Activated effector memory CD4-positive, alpha-beta T cell treated with Interleukin-2 at 50 U/mL for 16 hours (primary cell): ENCODE results near the gene LIX1.
"Not testable (repeated sequence)": the region's sequence is repeated elsewhere in the genome, so short reads cannot be mapped to it uniquely, and the experiment has no call there.

Source experiments
- DNase-seq: peaks from one replicate; pipeline ENCODE4 v3.0.0-alpha.2; 2020

The LIX1 gene

GRCh38 chr5:97141031-97141430 is 1.4 kb downstream of the LIX1 start:
- DNase-seq: no peak

GRCh38 chr5:97140250-97140649 is 2.2 kb downstream of the LIX1 start:
- DNase-seq: not testable (repeated sequence)

GRCh38 chr5:97136475-97136874 is 5.9 kb downstream of the LIX1 start:
- DNase-seq: no peak

- no peak for DNase-seq
Measured at GRCh38 chr5:97135868-97136267, 6.5 kb downstream of the LIX1 start.

GRCh38 chr5:97134634-97135033 is 7.8 kb downstream of the LIX1 start:
- no peak for DNase-seq

GRCh38 chr5:97133101-97133500 is 9.3 kb downstream of the LIX1 start:
- no peak for DNase-seq

- DNase-seq: no peak
Measured at GRCh38 chr5:97131921-97132320, 10.5 kb downstream of the LIX1 start.

GRCh38 chr5:97131139-97131710 is 11.2 kb downstream of the LIX1 start:
- no peak for DNase-seq

DNA sequence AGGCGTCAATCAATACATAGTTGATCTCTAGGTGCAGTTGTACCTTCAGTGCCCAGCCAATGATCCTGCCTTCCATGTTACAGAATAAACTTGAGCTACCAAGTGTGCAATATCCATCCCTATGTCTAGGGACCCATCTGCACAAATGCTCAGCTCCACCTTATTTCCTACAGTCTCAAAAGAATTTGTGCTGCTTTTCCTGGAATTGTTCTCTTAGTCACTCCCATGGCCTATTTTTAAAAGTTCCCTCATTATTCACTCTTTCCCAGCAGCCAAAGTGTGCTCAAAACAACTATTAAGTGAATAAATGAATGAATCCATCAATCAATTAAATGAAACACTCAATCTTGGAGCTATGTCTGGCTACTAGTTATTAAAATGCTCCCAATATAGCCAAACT is 14.7 kb downstream of the LIX1 start:
- DNase-seq: no peak

- no peak for DNase-seq
Measured at GRCh38 chr5:97125125-97125683, 17.2 kb downstream of the LIX1 start.

- DNase-seq: no peak
Measured at GRCh38 chr5:97124335-97124734, 18.1 kb downstream of the LIX1 start.

GRCh38 chr5:97121848-97122247 is 20.6 kb downstream of the LIX1 start:
- DNase-seq: no peak

- no peak for DNase-seq
Measured at GRCh38 chr5:97120195-97120594, 22.2 kb downstream of the LIX1 start.

- no peak for DNase-seq
Measured at GRCh38 chr5:97119007-97119390, 23.4 kb downstream of the LIX1 start.

DNA sequence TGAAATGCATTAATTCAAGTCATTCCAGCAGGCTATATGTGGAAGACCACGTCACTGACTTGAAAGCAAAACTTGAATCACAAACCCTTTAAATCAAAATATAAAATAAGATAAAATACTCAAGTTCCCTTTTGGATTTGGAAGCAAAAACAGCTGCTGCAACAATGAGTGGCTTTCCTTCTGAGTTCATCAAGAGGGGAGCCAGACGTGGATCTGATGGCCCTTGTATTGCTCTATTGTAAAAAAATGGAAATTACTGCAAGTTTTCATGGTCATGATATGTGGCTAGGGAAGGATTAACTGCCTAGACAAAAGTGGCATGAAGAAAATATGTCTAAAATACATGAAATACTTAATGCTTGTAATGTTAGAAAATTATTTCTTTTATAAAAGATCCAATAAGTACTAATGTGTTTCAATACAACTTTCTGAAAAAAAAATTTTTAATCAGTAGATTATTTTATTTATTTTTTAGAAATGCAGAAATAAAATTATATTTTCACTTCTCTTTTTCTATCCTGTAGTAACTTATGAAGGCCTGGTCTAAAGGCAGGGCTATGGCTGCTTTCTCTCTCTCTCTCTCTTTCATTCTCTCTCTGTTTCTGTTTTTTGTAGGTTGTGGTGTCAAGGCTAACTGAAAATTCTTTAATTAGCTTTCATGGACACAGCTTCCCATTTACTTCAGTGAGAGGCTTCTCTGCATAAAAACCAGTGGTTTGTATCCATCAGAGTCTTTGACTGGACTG is 24.0 kb downstream of the LIX1 start:
- DNase-seq: no peak

- no peak for DNase-seq
Measured at GRCh38 chr5:97115932-97116331, 26.5 kb downstream of the LIX1 start.

DNA sequence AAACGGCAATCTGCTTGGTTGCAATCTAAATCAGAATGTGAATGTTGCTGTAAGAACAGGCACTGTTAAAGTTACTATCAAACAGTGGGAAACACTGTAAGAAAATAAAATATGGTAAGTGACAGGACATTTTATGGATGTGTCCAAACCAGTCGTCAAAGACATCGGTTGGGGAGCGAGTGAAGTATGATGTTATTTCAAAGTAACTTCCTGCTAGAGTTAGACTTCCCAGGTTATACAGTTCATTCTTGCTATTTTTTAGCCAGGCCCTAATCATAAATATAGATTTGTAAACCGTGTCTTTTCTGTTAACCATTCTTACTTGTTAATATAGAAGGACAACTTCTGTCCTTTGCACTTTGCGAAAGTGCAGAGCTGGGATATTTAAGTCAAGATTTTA is 30.2 kb downstream of the LIX1 start:
- no peak for DNase-seq

GRCh38 chr5:97111616-97112015 is 30.8 kb downstream of the LIX1 start:
- DNase-seq: no peak

GRCh38 chr5:97111004-97111403 is 31.4 kb downstream of the LIX1 start:
- no peak for DNase-seq

DNA sequence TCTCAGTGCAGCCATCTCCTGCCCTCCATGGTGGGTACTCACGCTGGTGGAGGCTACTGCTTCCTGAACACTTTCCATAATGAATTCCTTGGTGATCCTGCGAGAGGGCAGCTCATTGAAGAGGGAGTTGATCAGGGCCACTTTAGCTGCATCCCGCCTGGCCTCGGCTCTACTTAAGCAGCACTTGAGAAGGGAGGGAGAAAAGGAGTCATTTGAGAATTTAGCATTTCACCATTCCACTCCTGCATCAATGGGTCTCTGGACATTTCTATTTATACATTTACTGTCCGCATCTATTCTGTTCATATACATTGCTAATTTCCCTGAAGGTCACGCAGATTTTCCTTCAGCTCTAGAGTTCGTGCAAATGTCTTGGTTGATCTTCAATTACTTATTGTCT is 35.1 kb downstream of the LIX1 start:
- DNase-seq: no peak

GRCh38 chr5:97106216-97106581 is 36.2 kb downstream of the LIX1 start:
- DNase-seq: no peak

DNA sequence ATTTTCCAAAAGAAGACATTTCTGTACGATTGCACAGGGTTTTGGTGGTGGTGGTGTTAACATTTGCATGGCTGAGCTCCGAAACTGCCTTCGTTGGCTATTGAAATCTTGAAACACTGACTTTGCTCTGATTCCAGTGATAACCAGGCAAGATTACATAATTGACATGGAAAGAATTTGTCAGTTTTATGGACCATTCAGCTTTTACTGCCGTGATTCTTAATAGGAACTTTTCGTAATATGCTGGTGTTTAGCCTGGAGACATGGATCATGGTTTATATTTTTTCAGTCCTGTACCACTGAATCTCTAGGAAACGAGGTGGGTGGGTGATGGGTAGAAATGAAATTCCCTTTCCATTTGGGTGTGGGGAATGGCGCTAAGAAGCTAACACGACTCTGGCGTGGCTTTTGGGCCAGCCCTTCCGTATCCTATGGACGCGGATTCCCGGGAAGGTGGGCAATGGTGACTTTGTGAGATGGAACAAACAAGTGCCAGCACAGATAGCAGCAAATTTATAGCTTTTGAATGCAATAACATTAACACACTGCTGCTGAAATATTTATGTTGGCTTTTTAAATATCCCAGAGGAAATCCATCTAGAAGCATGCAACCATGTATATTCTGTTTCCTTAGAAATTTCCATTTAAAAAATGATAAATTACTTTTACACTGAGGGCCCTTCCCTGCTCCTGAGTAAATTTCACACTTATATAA is 36.8 kb downstream of the LIX1 start:
- DNase-seq: no peak

DNA sequence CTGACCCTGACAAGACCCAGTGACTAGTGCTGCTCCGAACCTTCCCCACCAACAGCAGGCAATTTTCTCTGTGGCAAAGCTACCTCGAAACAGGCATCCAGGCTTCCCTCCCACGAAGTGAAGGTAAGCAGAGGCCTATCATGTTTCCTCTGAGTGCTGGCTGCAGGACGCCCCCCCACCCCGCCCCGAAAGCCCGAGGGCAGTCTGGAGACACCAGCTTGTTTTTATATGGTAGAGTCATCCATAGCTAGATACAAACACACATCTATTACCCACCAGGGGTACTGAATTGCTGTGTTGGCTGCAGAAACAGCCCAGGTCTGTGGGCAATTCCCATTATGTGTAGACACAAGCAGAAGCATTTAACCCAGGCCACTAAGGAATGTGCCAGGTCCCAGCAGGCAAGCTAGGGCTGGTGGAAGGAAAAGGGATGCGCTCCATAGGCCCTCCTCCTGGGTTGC is 40.4 kb downstream of the LIX1 start:
- DNase-seq: no peak
